Measurements from ENCODE around the gene OR10A5.

- TF ChIP-seq CTCF (IDR thresholded peaks at IDR 0.05) (no peak), POLR2A (IDR thresholded peaks at IDR 0.05) (no peak), EP300 (IDR thresholded peaks at IDR 0.05) (no peak)
Observed at GRCh38 chr11:6862961-6863360, 17.5 kb downstream of the OR10A5 start, which contains the start of gene OR10A2.

Measured in sigmoid colon (tissue), 4 donors.